OCI-LY3 (cell line): Measurements from ENCODE around the gene RAD9B.

Experiments used
- CTCF ChIP-seq: fragments of 200-600, 300-600 bp; sonication (generic); IDR thresholded peaks from 2 replicates; pipeline ENCODE4 v1.5.1; 2014; ENCODE audit warnings: antibody characterized with exemption, low read length, low read depth
- EZH2phosphoT487 ChIP-seq: fragments of 200-600 bp; shearing (Covaris generic); IDR thresholded peaks from 2 replicates; pipeline ENCODE4 v1.6.1; 2018; ENCODE audit warnings: antibody characterized with exemption, mixed run types, low read depth

GRCh38 chr12:110543252-110543959 lies 41.3 kb downstream of the RAD9B start:
- no peak for TF ChIP-seq CTCF
- TF ChIP-seq EZH2phosphoT487 = no peak
